CD14-positive monocyte (primary cell): ENCODE data around the gene TREM2. TPM values are rescaled to one million over a fixed set of nuclear protein-coding genes. Genes with fewer than 3 reads are reported as not detected.

ENCODE experiments used
- DNase-seq, 3 donors: peaks; one replicate each; pipeline ENCODE4 v3.0.0-alpha.2; 2011 to 2022
- H2AFZ ChIP-seq: 2 replicates; pipeline ENCODE4 v1.6.0; 2012; ENCODE audit warnings: mild to moderate bottlenecking, low read depth, low read length, inconsistent platforms; ENCODE audit not compliant: insufficient read depth, poor library complexity, severe bottlenecking
- H3K27ac ChIP-seq, 2 donors: 1 replicate in 1 of 2; 2 replicates in 1 of 2; pipeline ENCODE4 v1.5.1; 2012 to 2013; ENCODE audit warnings: low read length in 2 of 2, control low read depth in 1 of 2, inconsistent platforms in 1 of 2, low read depth in 1 of 2, mild to moderate bottlenecking in 1 of 2
- H3K27me3 ChIP-seq, 2 donors: one replicate each; pipeline versions ENCODE4 v1.6.0 to v1.6.1; 2011 to 2013; ENCODE audit warnings: low read length in 2 of 2; ENCODE audit not compliant: control insufficient read depth in 2 of 2, insufficient read depth in 2 of 2
- H3K36me3 ChIP-seq, 2 donors: replicated peaks in 1 of 2; 1 replicate in 1 of 2; 2 replicates in 1 of 2; pipeline versions ENCODE4 v1.5.1 to v1.6.1; 2012 to 2013; ENCODE audit warnings: low read length in 2 of 2, control low read depth in 1 of 2, inconsistent platforms in 1 of 2, mild to moderate bottlenecking in 1 of 2; ENCODE audit not compliant: insufficient read depth in 2 of 2, control insufficient read depth in 1 of 2
- H3K4me1 ChIP-seq, 2 donors: 1 replicate in 1 of 2; 2 replicates in 1 of 2; pipeline versions ENCODE4 v1.5.1 to v1.6.1; 2012 to 2013; ENCODE audit warnings: low read length in 2 of 2, control low read depth in 1 of 2, inconsistent platforms in 1 of 2, mild to moderate bottlenecking in 1 of 2, moderate library complexity in 1 of 2; ENCODE audit not compliant: insufficient read depth in 2 of 2, control insufficient read depth in 1 of 2
- H3K4me2 ChIP-seq: replicated peaks from 2 replicates; pipeline ENCODE3; 2012; ENCODE audit warnings: low read length, moderate library complexity, mild to moderate bottlenecking; ENCODE audit not compliant: poor library complexity, severe bottlenecking; ENCODE audit errors: extremely low read depth
- H3K4me3 ChIP-seq, 3 experiments: fragments of 200-600 bp in 1 of 3; sonication (generic) in 1 of 3; replicated peaks in 1 of 3; 1 replicate in 2 of 3; 2 replicates in 1 of 3; pipeline ENCODE4 v1.5.1; 2011 to 2013; ENCODE audit warnings: low read length in 3 of 3, mild to moderate bottlenecking in 3 of 3, control low read depth in 2 of 3, low read depth in 2 of 3, inconsistent platforms in 1 of 3, moderate library complexity in 1 of 3
- H3K79me2 ChIP-seq: 2 replicates; pipeline ENCODE4 v1.6.0; 2012; ENCODE audit warnings: mild to moderate bottlenecking, control low read depth, inconsistent platforms, low read length, moderate library complexity; ENCODE audit not compliant: insufficient read depth
- H3K9ac ChIP-seq: 2 replicates; pipeline ENCODE4 v1.6.0; 2017; ENCODE audit warnings: low read length, mild to moderate bottlenecking; ENCODE audit not compliant: insufficient read depth, poor library complexity, severe bottlenecking
- H3K9me3 ChIP-seq, 2 donors: replicated peaks in 1 of 2; 1 replicate in 1 of 2; 2 replicates in 1 of 2; pipeline versions ENCODE4 v1.5.1 to v1.6.1; 2012 to 2013; ENCODE audit warnings: low read length in 2 of 2, control low read depth in 1 of 2; ENCODE audit not compliant: control insufficient read depth in 1 of 2, insufficient read depth in 1 of 2
- H4K20me1 ChIP-seq: 2 replicates; pipeline ENCODE4 v1.6.0; 2012; ENCODE audit warnings: mild to moderate bottlenecking, low read length, control low read depth, moderate library complexity; ENCODE audit not compliant: insufficient read depth
- H3K27ac Mint-ChIP-seq, 7 donors: one replicate each; pipeline ENCODE4 v1.8.0; 2020; ENCODE audit warnings: mild to moderate bottlenecking in 7 of 7, mixed read lengths in 7 of 7, moderate library complexity in 6 of 7, inconsistent platforms in 2 of 7
- H3K27me3 Mint-ChIP-seq, 3 donors: one replicate each; pipeline ENCODE4 v1.8.0; 2021 to 2022; ENCODE audit warnings: low read depth in 3 of 3, mild to moderate bottlenecking in 3 of 3, mixed read lengths in 3 of 3, moderate library complexity in 3 of 3, inconsistent platforms in 1 of 3
- H3K36me3 Mint-ChIP-seq, 2 donors: one replicate each; pipeline ENCODE4 v1.8.0; 2020; ENCODE audit warnings: mixed read lengths in 2 of 2, inconsistent platforms in 1 of 2, mild to moderate bottlenecking in 1 of 2
- H3K4me1 Mint-ChIP-seq: one replicate; pipeline ENCODE4 v1.8.0; 2020; ENCODE audit warnings: mild to moderate bottlenecking, mixed read lengths
- H3K4me3 Mint-ChIP-seq, 2 donors: one replicate each; pipeline ENCODE4 v1.8.0; 2020; ENCODE audit warnings: mild to moderate bottlenecking in 2 of 2, mixed read lengths in 2 of 2, moderate library complexity in 1 of 2
- H3K9me3 Mint-ChIP-seq, 7 donors: one replicate each; pipeline ENCODE4 v1.8.0; 2020 to 2022; ENCODE audit warnings: mixed read lengths in 7 of 7, mild to moderate bottlenecking in 6 of 7, moderate library complexity in 6 of 7, inconsistent platforms in 2 of 7
- WGBS: methylation state at CpG from one replicate; pipeline ENCODE4 v1.1.5; 2013; ENCODE audit warnings: missing lambda C conversion rate; ENCODE audit not compliant: insufficient coverage; 5-methylcytosine and 5-hydroxymethylcytosine counted together
- intact Hi-C, 2 donors: fragments of 100-400 bp; cut with micrococcal nuclease; formaldehyde crosslinking; loops; one replicate each; pipeline versions ENCODE4 v1.15.0 to v1.15.1; 2023
- polyA plus RNA-seq, 3 donors: library from polyadenylated mRNA; depleted of rRNA in 1 of 3; unstranded in 2 of 3; stranded (reverse) in 1 of 3; fragments of 300-500 nt in 2 of 3; fragments of >200 nt in 1 of 3; fragmentation: Illumina TruSeq in 2 of 3; gene quantifications; 1 replicate in 2 of 3; 2 replicates in 1 of 3; pipeline ENCODE4 v1.2.3, GENCODE V29; 2012 to 2021
- TF ChIP-seq, protein P1 (sequence below): fragments of 200-600 bp; IDR thresholded peaks from one replicate; pipeline ENCODE4 v1.8.0; 2022; ENCODE audit warnings: antibody characterized with exemption, mild to moderate bottlenecking

Gene TREM2
- polyA plus RNA-seq, 3 donors = 0.54 to 0.78 (median 0.56) TPM

DNA sequence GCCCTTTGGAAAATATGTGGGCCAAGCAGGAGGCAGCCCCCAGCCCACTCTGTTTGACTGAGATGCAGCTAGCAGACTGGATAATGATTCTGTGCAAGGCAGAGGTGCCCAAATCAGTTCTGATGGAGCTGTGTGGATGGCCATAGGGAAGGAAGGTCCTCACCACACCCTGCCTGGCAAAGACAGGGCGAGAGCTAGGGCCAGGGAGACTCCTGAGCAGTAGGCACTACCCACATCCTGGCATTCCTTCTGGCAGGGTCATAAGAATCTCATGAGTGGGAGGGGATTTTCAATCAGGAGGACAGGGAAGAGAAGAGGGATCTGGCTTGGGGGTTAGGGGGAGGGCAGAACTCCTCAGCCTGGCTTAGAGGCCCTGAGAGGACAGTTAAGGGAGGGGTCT, 18.6 kb upstream of the TREM2 start:
- Histone ChIP-seq H3K9ac (no peak overlapping the region), H4K20me1 (no peaks in the 10 kb centered on the region), H3K79me2 (no peaks in the 10 kb centered on the region), H3K9me3 (no peaks in the 10 kb centered on the region), H2AFZ (no peak overlapping the region), H3K27me3 (no peaks in the 10 kb centered on the region), H3K36me3 (no peaks in the 10 kb centered on the region), H3K27ac (peak overlapping the region; percentile 95 to 98), H3K4me3 (no peak overlapping the region), H3K4me1 (peaks cover 50 to 66% of the 10 kb centered on the region in 2 donors), H3K4me2 (no peak overlapping the region)
- Mint-ChIP-seq H3K27ac (peak overlapping the region; percentile 98 to 100 (median 99)), H3K36me3 (peaks cover 13 to 34% of the 10 kb centered on the region in 2 donors), H3K9me3 (peaks cover 0 to 5% (median 0%) of the 10 kb centered on the region in 7 donors), H3K27me3 (peaks cover 2 to 4% (median 3%) of the 10 kb centered on the region in 3 donors), H3K4me3 (no peak overlapping the region), H3K4me1 (peaks cover 70% of the 10 kb centered on the region)
- 100% methylated on average over 1 of the region's 1 CpG for WGBS
- no peak for DNase-seq
- intact Hi-C loops = loop anchor here (5.0 to 10.0 kb wide), 4 partner anchors 103 to 126 kb away; partner anchors contain the start of genes TREM1 (in 2 of the 2), NFYA (in 1 of the 2) and OARD1 (in 1 of the 2)
- TF ChIP-seq, protein P1, sequence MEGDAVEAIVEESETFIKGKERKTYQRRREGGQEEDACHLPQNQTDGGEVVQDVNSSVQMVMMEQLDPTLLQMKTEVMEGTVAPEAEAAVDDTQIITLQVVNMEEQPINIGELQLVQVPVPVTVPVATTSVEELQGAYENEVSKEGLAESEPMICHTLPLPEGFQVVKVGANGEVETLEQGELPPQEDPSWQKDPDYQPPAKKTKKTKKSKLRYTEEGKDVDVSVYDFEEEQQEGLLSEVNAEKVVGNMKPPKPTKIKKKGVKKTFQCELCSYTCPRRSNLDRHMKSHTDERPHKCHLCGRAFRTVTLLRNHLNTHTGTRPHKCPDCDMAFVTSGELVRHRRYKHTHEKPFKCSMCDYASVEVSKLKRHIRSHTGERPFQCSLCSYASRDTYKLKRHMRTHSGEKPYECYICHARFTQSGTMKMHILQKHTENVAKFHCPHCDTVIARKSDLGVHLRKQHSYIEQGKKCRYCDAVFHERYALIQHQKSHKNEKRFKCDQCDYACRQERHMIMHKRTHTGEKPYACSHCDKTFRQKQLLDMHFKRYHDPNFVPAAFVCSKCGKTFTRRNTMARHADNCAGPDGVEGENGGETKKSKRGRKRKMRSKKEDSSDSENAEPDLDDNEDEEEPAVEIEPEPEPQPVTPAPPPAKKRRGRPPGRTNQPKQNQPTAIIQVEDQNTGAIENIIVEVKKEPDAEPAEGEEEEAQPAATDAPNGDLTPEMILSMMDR = no peak

DNA sequence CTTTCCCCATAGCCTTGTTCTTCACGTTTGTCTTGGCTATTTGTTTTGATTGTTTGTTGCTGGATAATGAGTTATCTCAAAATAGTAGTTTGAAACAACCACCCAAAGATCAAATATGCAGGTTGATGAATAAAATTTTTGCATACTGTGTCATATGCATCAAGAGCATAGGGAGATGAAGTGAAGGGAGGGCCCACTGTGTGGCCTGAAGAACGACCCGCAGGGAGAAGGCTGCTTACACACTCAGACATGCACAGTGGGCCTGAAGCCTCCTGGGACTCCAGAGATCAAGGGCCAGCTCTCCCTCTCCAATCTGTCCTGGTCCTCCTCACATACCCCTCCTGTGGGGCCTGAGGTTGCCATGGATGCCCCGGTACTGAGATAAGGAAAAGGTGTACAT, 16.2 kb upstream of the TREM2 start:
- no peak for DNase-seq
- peaks cover 27 to 43% of the 10 kb centered on the region in 2 donors for H3K4me1 ChIP-seq
- Mint-ChIP-seq H3K4me1 (peaks cover 52% of the 10 kb centered on the region), H3K9me3 (peaks cover 0 to 5% (median 0%) of the 10 kb centered on the region in 7 donors), H3K4me3 (no peak overlapping the region), H3K27ac (peak overlapping the region in 1 of 7 donors; percentile 30), H3K36me3 (peaks cover 17 to 32% of the 10 kb centered on the region in 2 donors), H3K27me3 (peaks cover 0 to 4% (median 3%) of the 10 kb centered on the region in 3 donors)
- no CpG with 5 or more reads among the region's 4 CpGs for WGBS
- no peak overlapping the region for H3K27ac ChIP-seq
- H3K36me3 ChIP-seq = no peaks in the 10 kb centered on the region
- no peak overlapping the region for H3K4me3 ChIP-seq
- intact Hi-C loops = no loop called here
- H3K27me3 ChIP-seq = no peaks in the 10 kb centered on the region
- TF ChIP-seq, protein P1 = no peak
- H2AFZ ChIP-seq = no peak overlapping the region
- no peaks in the 10 kb centered on the region for H3K9me3 ChIP-seq
- H3K9ac ChIP-seq = no peak overlapping the region
- H4K20me1 ChIP-seq = no peaks in the 10 kb centered on the region
- H3K4me2 ChIP-seq = no peak overlapping the region
- H3K79me2 ChIP-seq = no peaks in the 10 kb centered on the region
